Ascending aorta (tissue), 2 donors: ENCODE data around the gene IL23A. TPM values are rescaled to one million over a fixed set of nuclear protein-coding genes. Genes with fewer than 3 reads are reported as not detected.

Experiments used
- DNase-seq, 2 donors: peaks; one replicate each; pipeline ENCODE4 v3.0.0-alpha.2; 2019; ENCODE audit warnings: low spot score in 2 of 2
- H3K27ac ChIP-seq, 2 donors: fragments of 200-600 bp; sonication (generic); one replicate each; pipeline ENCODE4 v1.5.1; 2016 to 2017; ENCODE audit warnings: mild to moderate bottlenecking in 1 of 2
- H3K27me3 ChIP-seq: fragments of 200-600 bp; sonication (generic); one replicate; pipeline ENCODE4 v1.5.1; 2017
- H3K36me3 ChIP-seq, 2 donors: fragments of 200-600 bp; sonication (generic); one replicate each; pipeline ENCODE4 v1.5.1; 2016
- H3K4me1 ChIP-seq, 2 donors: fragments of 200-600 bp; sonication (generic); one replicate each; pipeline ENCODE4 v1.5.1; 2016 to 2017; ENCODE audit warnings: mild to moderate bottlenecking in 1 of 2
- H3K4me3 ChIP-seq, 2 donors: fragments of 200-600 bp; sonication (generic); one replicate each; pipeline ENCODE4 v1.5.1; 2016 to 2017; ENCODE audit warnings: mild to moderate bottlenecking in 1 of 2
- H3K9me3 ChIP-seq, 2 donors: fragments of 200-600 bp; sonication (generic); one replicate each; pipeline ENCODE4 v1.5.1; 2016
- CTCF ChIP-seq, 3 experiments: fragments of 200-600 bp in 2 of 3; fragments of 450-650 bp in 1 of 3; sonication (generic) in 2 of 3; IDR thresholded peaks; one replicate each; pipeline ENCODE4 v1.5.1; 2016 to 2019; ENCODE audit warnings: antibody characterized with exemption in 3 of 3, mild to moderate bottlenecking in 1 of 3, moderate library complexity in 1 of 3
- intact Hi-C: fragments of 100-400 bp; cut with DNase I; formaldehyde crosslinking; loops from one replicate; pipeline ENCODE4 v1.15.1; 2023
- total RNA-seq: library from RNA; depleted of rRNA; stranded (reverse); fragments of >200 nt; gene quantifications from one replicate; pipeline ENCODE4 v1.1.0, GENCODE V29; 2016

Gene IL23A
- total RNA-seq, 1 donor from 2014 or later: not detected

GRCh38 chr12:56330936-56331490, 7.7 kb upstream of the IL23A start:
- no peak for DNase-seq
- intact Hi-C loops: no loop called here
- H3K27me3 ChIP-seq: no peaks in the 10 kb centered on the region
- no peak overlapping the region for H3K4me3 ChIP-seq
- H3K36me3 ChIP-seq: peaks cover 20 to 26% of the 10 kb centered on the region in 2 donors
- H3K27ac ChIP-seq: no peak overlapping the region
- no peak for TF ChIP-seq CTCF (IDR thresholded peaks at IDR 0.05)
- H3K9me3 ChIP-seq: no peaks in the 10 kb centered on the region
- peaks cover 3 to 6% of the 10 kb centered on the region in 2 donors for H3K4me1 ChIP-seq

GRCh38 chr12:56332512-56333196, 6.0 kb upstream of the IL23A start:
- peaks cover 3 to 6% of the 10 kb centered on the region in 2 donors for H3K4me1 ChIP-seq
- no peak for DNase-seq
- TF ChIP-seq CTCF (IDR thresholded peaks at IDR 0.05): no peak
- H3K36me3 ChIP-seq: peaks cover 6 to 9% of the 10 kb centered on the region in 2 donors
- H3K9me3 ChIP-seq: no peaks in the 10 kb centered on the region
- intact Hi-C loops: loop anchor here (1.0 to 2.0 kb wide), 2 partner anchors 16 to 32 kb away; partner anchors contain the start of gene CS
- peak overlapping the region; percentile 62 to 67 for H3K4me3 ChIP-seq
- H3K27me3 ChIP-seq: no peaks in the 10 kb centered on the region
- H3K27ac ChIP-seq: peak overlapping the region; percentile 94 to 99

- Histone ChIP-seq H3K27me3 (no peaks in the 10 kb centered on the region), H3K27ac (peak overlapping the region; percentile 94 to 99), H3K4me1 (peaks cover 3 to 6% of the 10 kb centered on the region in 2 donors), H3K4me3 (peak overlapping the region; percentile 62 to 67), H3K36me3 (peaks cover under 1 to 3% of the 10 kb centered on the region in 2 donors), H3K9me3 (no peaks in the 10 kb centered on the region)
- DNase-seq: no peak
- no peak for TF ChIP-seq CTCF (IDR thresholded peaks at IDR 0.05)
- intact Hi-C loops: loop anchor here (1.0 to 2.0 kb wide), 2 partner anchors 17 to 32 kb away; partner anchors contain the start of gene CS
Observed at GRCh38 chr12:56333197-56333678, 5.4 kb upstream of the IL23A start.

- H3K27ac ChIP-seq: peak within 1 kb of the TSS; percentile 94 to 99
- intact Hi-C loops: loop anchor here (1.0 to 2.0 kb wide), 3 partner anchors 18 to 33 kb away; partner anchors contain the start of genes CS and STAT2
Observed at GRCh38 chr12:56333679-56334489, 4.8 kb upstream of the IL23A start, which contains the start of gene PAN2. TSS of gene PAN2 (minus strand) at chr12:56334000. CDS start at chr12:56333094, 906 bp downstream.

More at GRCh38 chr12:56333679-56334489, 4.8 kb upstream of the IL23A start, which contains the start of gene PAN2:
- peak; percentile 91 to 98 for DNase-seq
- Histone ChIP-seq H3K36me3 (no peaks in the 10 kb centered on the region), H3K9me3 (no peaks in the 10 kb centered on the region), H3K27me3 (no peaks in the 10 kb centered on the region), H3K4me1 (peaks cover 3 to 6% of the 10 kb centered on the region in 2 donors), H3K4me3 (peak within 1 kb of the TSS; percentile 62 to 67)
- peak; percentile 43 to 63 (median 55) for TF ChIP-seq CTCF (IDR thresholded peaks at IDR 0.05)
